ENCODE data around the gene CCDC127. TPM values are rescaled to one million over a fixed set of nuclear protein-coding genes. Genes with fewer than 3 reads are reported as not detected.

CCDC127 gene
- total RNA-seq, 2 experiments from 2014 or later = 1.9 to 2.8 TPM

- Histone ChIP-seq H3K27me3 (ENCODE audit: control insufficient read depth in 1 of 2, insufficient read depth in 2 of 2, low read length in 2 of 2) (no peaks in the 10 kb centered on the region), H3K4me1 (ENCODE audit: insufficient read depth, low read length) (no peaks in the 10 kb centered on the region), H3K4me3 (ENCODE audit: low read length) (no peak overlapping the region), H3K36me3 (ENCODE audit: insufficient read depth, low read length) (peaks cover 18% of the 10 kb centered on the region), H3K9me3 (ENCODE audit: control insufficient read depth in 1 of 2, insufficient read depth in 1 of 2, low read length in 2 of 2) (no peaks in the 10 kb centered on the region), H3K27ac (ENCODE audit: low read depth in 1 of 2, low read length in 2 of 2) (no peak overlapping the region)
- Mint-ChIP-seq H3K4me1 (ENCODE audit: low read depth) (no peaks in the 10 kb centered on the region), H3K9me3 (no peaks in the 10 kb centered on the region), H3K27ac (no peak overlapping the region), H3K36me3 (ENCODE audit: low read depth) (peaks cover 27% of the 10 kb centered on the region), H3K27me3 (no peaks in the 10 kb centered on the region), H3K4me3 (no peak overlapping the region)
- intact Hi-C loops (cut with DNase I, micrococcal nuclease) = no loop called here
- DNase-seq (no peak), ATAC-seq (ENCODE audit: poor library complexity) (no peak)
- TF ChIP-seq CTCF (IDR thresholded peaks at IDR 0.05) = no peak
- CTCF ChIA-PET = no interaction called here
- POLR2A ChIA-PET = no interaction called here
These were observed 17.9 kb downstream of the CCDC127 start for GRCh38 chr5:199950-200645.

GRCh38 chr5:199197-199949 is 18.6 kb downstream of the CCDC127 start:
- peaks cover 19% of the 10 kb centered on the region for H3K36me3 Mint-ChIP-seq (ENCODE audit: low read depth)
- no peak overlapping the region for H3K27ac Mint-ChIP-seq
- ChIA-PET CTCF (no interaction called here), POLR2A (no interaction called here)
- DNase-seq (no peak), ATAC-seq (ENCODE audit: poor library complexity) (no peak)
- H3K4me3 ChIP-seq (ENCODE audit: low read length) = no peak overlapping the region
- TF ChIP-seq CTCF (IDR thresholded peaks at IDR 0.05) = no peak
- H3K27ac ChIP-seq (ENCODE audit: low read depth in 1 of 2, low read length in 2 of 2) = no peak overlapping the region
- no peaks in the 10 kb centered on the region for H3K27me3 ChIP-seq (ENCODE audit: control insufficient read depth in 1 of 2, insufficient read depth in 2 of 2, low read length in 2 of 2)
- peaks cover 11% of the 10 kb centered on the region for H3K36me3 ChIP-seq (ENCODE audit: insufficient read depth, low read length)
- H3K9me3 Mint-ChIP-seq = no peaks in the 10 kb centered on the region
- no peak overlapping the region for H3K4me3 Mint-ChIP-seq
- H3K4me1 ChIP-seq (ENCODE audit: insufficient read depth, low read length) = no peaks in the 10 kb centered on the region
- H3K4me1 Mint-ChIP-seq (ENCODE audit: low read depth) = no peaks in the 10 kb centered on the region
- no peaks in the 10 kb centered on the region for H3K27me3 Mint-ChIP-seq
- intact Hi-C loops (cut with DNase I, micrococcal nuclease) = no loop called here
- no peaks in the 10 kb centered on the region for H3K9me3 ChIP-seq (ENCODE audit: control insufficient read depth in 1 of 2, insufficient read depth in 1 of 2, low read length in 2 of 2)

- intact Hi-C loops (cut with DNase I, micrococcal nuclease) = no loop called here
- Mint-ChIP-seq H3K27ac (no peak overlapping the region), H3K27me3 (no peaks in the 10 kb centered on the region), H3K4me3 (no peak overlapping the region), H3K4me1 (ENCODE audit: low read depth) (no peaks in the 10 kb centered on the region), H3K9me3 (no peaks in the 10 kb centered on the region), H3K36me3 (ENCODE audit: low read depth) (peaks cover 12% of the 10 kb centered on the region)
- no peak for ATAC-seq (ENCODE audit: poor library complexity)
- DNase-seq = no peak
- Histone ChIP-seq H3K4me3 (ENCODE audit: low read length) (no peak overlapping the region), H3K9me3 (ENCODE audit: control insufficient read depth in 1 of 2, insufficient read depth in 1 of 2, low read length in 2 of 2) (no peaks in the 10 kb centered on the region), H3K36me3 (ENCODE audit: insufficient read depth, low read length) (peaks cover 4% of the 10 kb centered on the region), H3K27me3 (ENCODE audit: control insufficient read depth in 1 of 2, insufficient read depth in 2 of 2, low read length in 2 of 2) (no peaks in the 10 kb centered on the region), H3K27ac (ENCODE audit: low read depth in 1 of 2, low read length in 2 of 2) (no peak overlapping the region), H3K4me1 (ENCODE audit: insufficient read depth, low read length) (no peaks in the 10 kb centered on the region)
- no peak for TF ChIP-seq CTCF (IDR thresholded peaks at IDR 0.05)
- CTCF ChIA-PET = no interaction called here
- POLR2A ChIA-PET = no interaction called here
These were observed 19.3 kb downstream of the CCDC127 start for GRCh38 chr5:198516-199196.
